ENCODE measurements around the gene IQCE. TPM values are rescaled to one million over a fixed set of nuclear protein-coding genes. Genes with fewer than 3 reads are reported as not detected.

IQCE gene
- total RNA-seq, 1 donor from 2014 or later = 25.7 TPM

GRCh38 chr7:2576742-2577491 is 18.1 kb downstream of the IQCE start:
- no peak for TF ChIP-seq CTCF (conservative IDR thresholded peaks at IDR 0.05)
- H3K36me3 Mint-ChIP-seq = peaks cover 9% of the 10 kb centered on the region
- H3K27me3 Mint-ChIP-seq = no peaks in the 10 kb centered on the region
- peaks cover 3% of the 10 kb centered on the region for H3K4me1 Mint-ChIP-seq (ENCODE audit: unreplicated experiment)
- no peaks in the 10 kb centered on the region for H3K9me3 Mint-ChIP-seq
- no peak for DNase-seq (ENCODE audit: extremely low spot score, unreplicated experiment)
- no peak overlapping the region for H3K27ac Mint-ChIP-seq
- H3K4me3 Mint-ChIP-seq = no peak overlapping the region

- H3K27ac Mint-ChIP-seq = no peak overlapping the region
Observed at GRCh38 chr7:2577914-2578680, 19.3 kb downstream of the IQCE start.

GRCh38 chr7:2580636-2581035 is 21.9 kb downstream of the IQCE start:
- Mint-ChIP-seq H3K27me3 (no peaks in the 10 kb centered on the region), H3K36me3 (peaks cover 11% of the 10 kb centered on the region), H3K4me1 (ENCODE audit: unreplicated experiment) (no peaks in the 10 kb centered on the region), H3K4me3 (no peak overlapping the region), H3K27ac (no peak overlapping the region), H3K9me3 (no peaks in the 10 kb centered on the region)
- no peak for DNase-seq (ENCODE audit: extremely low spot score, unreplicated experiment)
- no peak for TF ChIP-seq CTCF (conservative IDR thresholded peaks at IDR 0.05)

More at GRCh38 chr7:2577914-2578680, 19.3 kb downstream of the IQCE start:
- no peak for DNase-seq (ENCODE audit: extremely low spot score, unreplicated experiment)
- H3K27me3 Mint-ChIP-seq = no peaks in the 10 kb centered on the region
- H3K4me1 Mint-ChIP-seq (ENCODE audit: unreplicated experiment) = no peaks in the 10 kb centered on the region
- peaks cover 13% of the 10 kb centered on the region for H3K36me3 Mint-ChIP-seq
- no peak overlapping the region for H3K4me3 Mint-ChIP-seq
- TF ChIP-seq CTCF (conservative IDR thresholded peaks at IDR 0.05) = no peak
- no peaks in the 10 kb centered on the region for H3K9me3 Mint-ChIP-seq

GRCh38 chr7:2582006-2582735 is 23.4 kb downstream of the IQCE start:
- Mint-ChIP-seq H3K9me3 (no peaks in the 10 kb centered on the region), H3K27me3 (no peaks in the 10 kb centered on the region), H3K4me1 (ENCODE audit: unreplicated experiment) (no peaks in the 10 kb centered on the region), H3K36me3 (peaks cover 11% of the 10 kb centered on the region), H3K27ac (no peak overlapping the region), H3K4me3 (no peak overlapping the region)
- no peak for TF ChIP-seq CTCF (conservative IDR thresholded peaks at IDR 0.05)
- DNase-seq (ENCODE audit: extremely low spot score, unreplicated experiment) = no peak

GRCh38 chr7:2583798-2584580 is 25.2 kb downstream of the IQCE start:
- H3K4me3 Mint-ChIP-seq = no peak overlapping the region
- no peaks in the 10 kb centered on the region for H3K4me1 Mint-ChIP-seq (ENCODE audit: unreplicated experiment)
- H3K27ac Mint-ChIP-seq = no peak overlapping the region
- no peaks in the 10 kb centered on the region for H3K9me3 Mint-ChIP-seq
- peaks cover 11% of the 10 kb centered on the region for H3K36me3 Mint-ChIP-seq
- TF ChIP-seq CTCF (conservative IDR thresholded peaks at IDR 0.05) = no peak
- H3K27me3 Mint-ChIP-seq = no peaks in the 10 kb centered on the region
- DNase-seq (ENCODE audit: extremely low spot score, unreplicated experiment) = no peak
